Type B pancreatic cell (in vitro differentiated cells): ENCODE measurements around the gene B3GALT5. TPM values are rescaled to one million over a fixed set of nuclear protein-coding genes. Genes with fewer than 3 reads are reported as not detected.

Source experiments
- DNase-seq: peaks from one replicate; pipeline ENCODE4 v3.0.0; 2021; ENCODE audit warnings: mixed read lengths; ENCODE audit not compliant: unreplicated experiment; ENCODE audit errors: extremely low spot score
- H3K27ac Mint-ChIP-seq: 2 replicates; pipeline ENCODE4 v1.8.0; 2021; ENCODE audit warnings: mild to moderate bottlenecking, mixed read lengths
- H3K27me3 Mint-ChIP-seq: 2 replicates; pipeline ENCODE4 v1.8.0; 2021; ENCODE audit warnings: mixed read lengths
- H3K36me3 Mint-ChIP-seq: 2 replicates; pipeline ENCODE4 v1.8.0; 2021; ENCODE audit warnings: mixed read lengths
- H3K4me1 Mint-ChIP-seq: one replicate; pipeline ENCODE4 v1.8.0; 2021; ENCODE audit warnings: mixed read lengths; ENCODE audit not compliant: unreplicated experiment
- H3K4me3 Mint-ChIP-seq: 2 replicates; pipeline ENCODE4 v1.8.0; 2021; ENCODE audit warnings: mild to moderate bottlenecking, mixed read lengths
- H3K9me3 Mint-ChIP-seq: 2 replicates; pipeline ENCODE4 v1.8.0; 2021; ENCODE audit warnings: mixed read lengths
- CTCF ChIP-seq: fragments of 200-600 bp; sonication (generic); conservative IDR thresholded peaks from 2 replicates; pipeline ENCODE4 v1.5.0; 2021; ENCODE audit warnings: antibody characterized with exemption, mild to moderate bottlenecking
- total RNA-seq: library from RNA; stranded (reverse); gene quantifications from 2 replicates; pipeline ENCODE4 v1.2.1, GENCODE V29; 2021; ENCODE audit warnings: low replicate concordance

The B3GALT5 gene
- total RNA-seq, 1 donor from 2014 or later = 14.2 TPM

- no peak for TF ChIP-seq CTCF
- Mint-ChIP-seq H3K4me1 (peaks cover 7% of the 10 kb centered on the region), H3K9me3 (peaks cover 4% of the 10 kb centered on the region), H3K27ac (no peak overlapping the region), H3K27me3 (no peaks in the 10 kb centered on the region), H3K36me3 (peaks cover 19% of the 10 kb centered on the region), H3K4me3 (no peak overlapping the region)
- DNase-seq = no peak
These were observed 42.2 kb downstream of the B3GALT5 start for GRCh38 chr21:39654951-39655350.

- no peak for DNase-seq
- peaks cover 11% of the 10 kb centered on the region for H3K4me1 Mint-ChIP-seq
- TF ChIP-seq CTCF = no peak
- no peaks in the 10 kb centered on the region for H3K27me3 Mint-ChIP-seq
- H3K4me3 Mint-ChIP-seq = no peak overlapping the region
- peaks cover 4% of the 10 kb centered on the region for H3K9me3 Mint-ChIP-seq
- no peak overlapping the region for H3K27ac Mint-ChIP-seq
- H3K36me3 Mint-ChIP-seq = peaks cover 21% of the 10 kb centered on the region
These were observed 42.8 kb downstream of the B3GALT5 start for GRCh38 chr21:39655589-39655988.

- no peaks in the 10 kb centered on the region for H3K27me3 Mint-ChIP-seq
These were observed 43.5 kb downstream of the B3GALT5 start for GRCh38 chr21:39656209-39656608.

GRCh38 chr21:39657091-39657689 is 44.5 kb downstream of the B3GALT5 start:
- DNase-seq = no peak
- Mint-ChIP-seq H3K9me3 (peaks cover 4% of the 10 kb centered on the region), H3K36me3 (peaks cover 20% of the 10 kb centered on the region), H3K4me3 (no peak overlapping the region), H3K27ac (peak overlapping the region; percentile 59), H3K4me1 (peaks cover 9% of the 10 kb centered on the region), H3K27me3 (no peaks in the 10 kb centered on the region)
- no peak for TF ChIP-seq CTCF

More at GRCh38 chr21:39656209-39656608, 43.5 kb downstream of the B3GALT5 start:
- H3K4me1 Mint-ChIP-seq = peaks cover 13% of the 10 kb centered on the region
- peaks cover 24% of the 10 kb centered on the region for H3K36me3 Mint-ChIP-seq
- TF ChIP-seq CTCF = no peak
- no peak overlapping the region for H3K4me3 Mint-ChIP-seq
- DNase-seq = no peak
- peak overlapping the region; percentile 59 for H3K27ac Mint-ChIP-seq
- H3K9me3 Mint-ChIP-seq = peaks cover 4% of the 10 kb centered on the region

- no peaks in the 10 kb centered on the region for H3K27me3 Mint-ChIP-seq
- H3K27ac Mint-ChIP-seq = no peak overlapping the region
- H3K4me3 Mint-ChIP-seq = no peak overlapping the region
- DNase-seq = no peak
- TF ChIP-seq CTCF = no peak
- H3K36me3 Mint-ChIP-seq = peaks cover 17% of the 10 kb centered on the region
- H3K4me1 Mint-ChIP-seq = peaks cover 9% of the 10 kb centered on the region
- H3K9me3 Mint-ChIP-seq = peaks cover 4% of the 10 kb centered on the region
These were observed 45.3 kb downstream of the B3GALT5 start for GRCh38 chr21:39658066-39658465.
